Neural cell (in vitro differentiated cells): ENCODE data around the gene DLK1. TPM values are rescaled to one million over a fixed set of nuclear protein-coding genes. Genes with fewer than 3 reads are reported as not detected.

Experiments
- H2AFZ ChIP-seq: fragments of 200-600, 300-800 bp; sonication (generic), shearing (Covaris generic); 2 replicates; pipeline ENCODE4 v1.6.0; 2014; ENCODE audit warnings: low read depth, mild to moderate bottlenecking, antibody characterized with exemption, low read length, moderate library complexity
- H3F3A ChIP-seq: fragments of 200-600 bp; shearing (Covaris generic); 2 replicates; pipeline ENCODE4 v1.6.1; 2016; ENCODE audit warnings: mild to moderate bottlenecking, moderate library complexity, mixed read lengths, antibody characterized with exemption, low read length; ENCODE audit not compliant: insufficient read depth, poor library complexity, severe bottlenecking
- H3K27ac ChIP-seq: fragments of 200-600, 300-800 bp; sonication (generic), shearing (Covaris generic); 2 replicates; pipeline ENCODE4 v1.5.1; 2014; ENCODE audit warnings: mild to moderate bottlenecking, low read length, moderate library complexity
- H3K27me3 ChIP-seq: fragments of 300-800, 200-600 bp; sonication (generic), shearing (Covaris generic); 2 replicates; pipeline ENCODE4 v1.6.0; 2014; ENCODE audit warnings: mild to moderate bottlenecking, low read depth, low read length, moderate library complexity; ENCODE audit not compliant: insufficient read depth
- H3K36me3 ChIP-seq: fragments of 300-800, 200-600 bp; sonication (generic), shearing (Covaris generic); 2 replicates; pipeline ENCODE4 v1.5.1; 2014; ENCODE audit warnings: mild to moderate bottlenecking, antibody characterized with exemption, low read length, moderate library complexity; ENCODE audit not compliant: insufficient read depth
- H3K4me2 ChIP-seq: fragments of 300-800, 200-600 bp; sonication (generic), shearing (Covaris generic); 2 replicates; pipeline ENCODE4 v1.6.0; 2014; ENCODE audit warnings: mild to moderate bottlenecking, low read length
- H3K4me3 ChIP-seq: fragments of 300-800, 200-600 bp; sonication (generic), shearing (Covaris generic); 2 replicates; pipeline ENCODE4 v1.5.1; 2014; ENCODE audit warnings: mild to moderate bottlenecking, low read length, moderate library complexity
- H3K79me2 ChIP-seq: fragments of 200-600 bp; shearing (Covaris generic); replicated peaks from 2 replicates; pipeline ENCODE4 v1.6.0; 2014; ENCODE audit warnings: mild to moderate bottlenecking, low read length, moderate library complexity; ENCODE audit not compliant: insufficient read depth
- H3K9ac ChIP-seq: fragments of 300-800, 200-600 bp; sonication (generic), shearing (Covaris generic); 2 replicates; pipeline ENCODE4 v1.6.1; 2016; ENCODE audit warnings: mild to moderate bottlenecking, low read length, mixed read lengths
- H3K9me2 ChIP-seq: fragments of 200-600 bp; shearing (Covaris generic); 2 replicates; pipeline ENCODE4 v1.6.1; 2016; ENCODE audit warnings: mild to moderate bottlenecking, low read length, mixed read lengths; ENCODE audit not compliant: insufficient read depth
- H3K9me3 ChIP-seq: fragments of 200-600, 300-800 bp; sonication (generic), shearing (Covaris generic); 2 replicates; pipeline ENCODE4 v1.6.1; 2016; ENCODE audit warnings: mild to moderate bottlenecking, mixed run types, low read length, moderate library complexity, mixed read lengths
- H4K20me1 ChIP-seq: fragments of 200-600 bp; shearing (Covaris generic); 2 replicates; pipeline ENCODE4 v1.6.1; 2016; ENCODE audit warnings: mild to moderate bottlenecking, mixed run types; ENCODE audit not compliant: insufficient read depth
- EP300 ChIP-seq: fragments of 450-650 bp; conservative IDR thresholded peaks from 2 replicates; pipeline ENCODE4 v1.6.1; 2014; ENCODE audit warnings: antibody characterized with exemption, mild to moderate bottlenecking, moderate library complexity; ENCODE audit not compliant: poor library complexity, severe bottlenecking
- EZH2 ChIP-seq: fragments of 200-600, 300-800 bp; shearing (Covaris generic), sonication (generic); IDR thresholded peaks from 2 replicates; pipeline ENCODE4 v1.6.1; 2014; ENCODE audit warnings: antibody characterized with exemption, low read length, borderline replicate concordance, mild to moderate bottlenecking; ENCODE audit not compliant: insufficient read depth, poor library complexity, severe bottlenecking
- MXI1 ChIP-seq: fragments of 450-650 bp; conservative IDR thresholded peaks from 2 replicates; pipeline ENCODE4 v1.6.1; 2014; ENCODE audit warnings: antibody characterized with exemption, mild to moderate bottlenecking; ENCODE audit not compliant: poor library complexity, severe bottlenecking
- POLR2AphosphoS5 ChIP-seq: IDR thresholded peaks from 2 replicates; pipeline ENCODE4 v1.6.1; 2012
- RAD21 ChIP-seq: fragments of 450-650 bp; conservative IDR thresholded peaks from 2 replicates; pipeline ENCODE4 v1.6.1; 2014; ENCODE audit warnings: antibody characterized with exemption, mild to moderate bottlenecking, moderate library complexity
- SMC3 ChIP-seq: fragments of 450-650 bp; conservative IDR thresholded peaks from 2 replicates; pipeline ENCODE4 v1.6.1; 2014; ENCODE audit warnings: antibody characterized with exemption, mild to moderate bottlenecking, moderate library complexity; ENCODE audit not compliant: poor library complexity
- TAF1 ChIP-seq: IDR thresholded peaks from 2 replicates; pipeline ENCODE4 v1.6.1; 2012; ENCODE audit warnings: low read depth
- polyA plus RNA-seq: library from polyadenylated mRNA; depleted of rRNA; stranded (reverse); fragments of >200 nt; gene quantifications from 2 replicates; pipeline ENCODE4 v1.2.3, GENCODE V29; 2014
- TF ChIP-seq, protein P1 (sequence below): fragments of 450-650 bp; IDR thresholded peaks from 2 replicates; pipeline ENCODE4 v1.5.1; 2014; ENCODE audit warnings: antibody characterized with exemption, mild to moderate bottlenecking, moderate library complexity; ENCODE audit not compliant: poor library complexity, severe bottlenecking
- TF ChIP-seq, protein P2 (sequence below): IDR thresholded peaks from 2 replicates; pipeline ENCODE4 v1.6.1; 2012; ENCODE audit warnings: borderline replicate concordance

DLK1 gene
- polyA plus RNA-seq, 1 donor from 2014 or later, result 6.8 TPM

DNA sequence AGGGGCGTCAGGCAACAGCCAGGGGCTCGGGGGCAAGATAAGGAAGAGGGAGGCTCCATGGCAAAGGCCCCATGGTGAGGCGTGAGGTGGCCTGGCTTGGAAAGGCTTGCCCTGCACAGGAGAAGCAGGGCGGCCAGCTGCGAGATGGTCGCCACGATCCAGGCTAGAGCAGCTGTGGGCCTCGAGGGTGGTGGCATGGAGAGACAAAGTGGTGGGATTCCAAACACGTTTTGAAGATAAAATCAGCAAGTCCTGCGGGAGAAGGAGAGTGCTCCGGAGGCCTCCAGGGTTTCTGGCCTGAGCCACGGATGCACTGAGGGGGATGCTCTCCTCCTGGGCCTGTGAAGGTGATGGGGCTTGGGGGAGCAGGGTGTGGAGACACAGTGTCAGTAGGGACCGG lies 20.5 kb upstream of the DLK1 start:
- Histone ChIP-seq H3K27me3 (no peaks in the 10 kb centered on the region), H3K27ac (no peak overlapping the region), H3K9ac (no peak overlapping the region), H3K36me3 (no peaks in the 10 kb centered on the region), H3F3A (no peaks in the 10 kb centered on the region), H3K79me2 (no peaks in the 10 kb centered on the region), H3K9me3 (no peaks in the 10 kb centered on the region), H3K9me2 (no peaks in the 10 kb centered on the region), H3K4me2 (no peak overlapping the region), H4K20me1 (no peaks in the 10 kb centered on the region), H2AFZ (no peak overlapping the region), H3K4me3 (no peak overlapping the region)
- TF ChIP-seq, protein P1, sequence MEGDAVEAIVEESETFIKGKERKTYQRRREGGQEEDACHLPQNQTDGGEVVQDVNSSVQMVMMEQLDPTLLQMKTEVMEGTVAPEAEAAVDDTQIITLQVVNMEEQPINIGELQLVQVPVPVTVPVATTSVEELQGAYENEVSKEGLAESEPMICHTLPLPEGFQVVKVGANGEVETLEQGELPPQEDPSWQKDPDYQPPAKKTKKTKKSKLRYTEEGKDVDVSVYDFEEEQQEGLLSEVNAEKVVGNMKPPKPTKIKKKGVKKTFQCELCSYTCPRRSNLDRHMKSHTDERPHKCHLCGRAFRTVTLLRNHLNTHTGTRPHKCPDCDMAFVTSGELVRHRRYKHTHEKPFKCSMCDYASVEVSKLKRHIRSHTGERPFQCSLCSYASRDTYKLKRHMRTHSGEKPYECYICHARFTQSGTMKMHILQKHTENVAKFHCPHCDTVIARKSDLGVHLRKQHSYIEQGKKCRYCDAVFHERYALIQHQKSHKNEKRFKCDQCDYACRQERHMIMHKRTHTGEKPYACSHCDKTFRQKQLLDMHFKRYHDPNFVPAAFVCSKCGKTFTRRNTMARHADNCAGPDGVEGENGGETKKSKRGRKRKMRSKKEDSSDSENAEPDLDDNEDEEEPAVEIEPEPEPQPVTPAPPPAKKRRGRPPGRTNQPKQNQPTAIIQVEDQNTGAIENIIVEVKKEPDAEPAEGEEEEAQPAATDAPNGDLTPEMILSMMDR, result no peak
- no peak for TF ChIP-seq TAF1
- TF ChIP-seq POLR2AphosphoS5, result no peak
- no peak for TF ChIP-seq MXI1

DNA sequence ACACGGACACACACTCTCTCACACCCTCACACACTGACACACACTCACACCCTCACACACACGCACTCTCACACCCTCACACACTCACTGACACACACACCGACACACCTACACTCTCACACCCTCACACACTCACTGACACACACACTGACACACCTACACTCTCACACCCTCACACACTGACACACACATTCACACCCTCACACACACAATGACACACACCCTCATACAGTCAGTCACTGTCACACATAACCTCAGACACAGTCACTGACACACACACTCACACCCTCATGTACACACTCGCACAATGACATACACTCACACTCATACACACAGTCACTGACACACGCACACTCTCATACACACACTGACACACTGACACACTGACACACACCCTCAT lies 19.8 kb upstream of the DLK1 start:
- no peaks in the 10 kb centered on the region for H4K20me1 ChIP-seq
- H3K4me3 ChIP-seq, result no peak overlapping the region
- H3K4me2 ChIP-seq, result no peak overlapping the region
- H2AFZ ChIP-seq, result no peak overlapping the region
- H3K27ac ChIP-seq, result no peak overlapping the region
- H3K9ac ChIP-seq, result no peak overlapping the region
- no peaks in the 10 kb centered on the region for H3K27me3 ChIP-seq
- H3K9me2 ChIP-seq, result no peaks in the 10 kb centered on the region
- no peaks in the 10 kb centered on the region for H3F3A ChIP-seq
- H3K79me2 ChIP-seq, result no peaks in the 10 kb centered on the region
- H3K9me3 ChIP-seq, result no peaks in the 10 kb centered on the region
- no peak for TF ChIP-seq EZH2
- TF ChIP-seq, protein P2, sequence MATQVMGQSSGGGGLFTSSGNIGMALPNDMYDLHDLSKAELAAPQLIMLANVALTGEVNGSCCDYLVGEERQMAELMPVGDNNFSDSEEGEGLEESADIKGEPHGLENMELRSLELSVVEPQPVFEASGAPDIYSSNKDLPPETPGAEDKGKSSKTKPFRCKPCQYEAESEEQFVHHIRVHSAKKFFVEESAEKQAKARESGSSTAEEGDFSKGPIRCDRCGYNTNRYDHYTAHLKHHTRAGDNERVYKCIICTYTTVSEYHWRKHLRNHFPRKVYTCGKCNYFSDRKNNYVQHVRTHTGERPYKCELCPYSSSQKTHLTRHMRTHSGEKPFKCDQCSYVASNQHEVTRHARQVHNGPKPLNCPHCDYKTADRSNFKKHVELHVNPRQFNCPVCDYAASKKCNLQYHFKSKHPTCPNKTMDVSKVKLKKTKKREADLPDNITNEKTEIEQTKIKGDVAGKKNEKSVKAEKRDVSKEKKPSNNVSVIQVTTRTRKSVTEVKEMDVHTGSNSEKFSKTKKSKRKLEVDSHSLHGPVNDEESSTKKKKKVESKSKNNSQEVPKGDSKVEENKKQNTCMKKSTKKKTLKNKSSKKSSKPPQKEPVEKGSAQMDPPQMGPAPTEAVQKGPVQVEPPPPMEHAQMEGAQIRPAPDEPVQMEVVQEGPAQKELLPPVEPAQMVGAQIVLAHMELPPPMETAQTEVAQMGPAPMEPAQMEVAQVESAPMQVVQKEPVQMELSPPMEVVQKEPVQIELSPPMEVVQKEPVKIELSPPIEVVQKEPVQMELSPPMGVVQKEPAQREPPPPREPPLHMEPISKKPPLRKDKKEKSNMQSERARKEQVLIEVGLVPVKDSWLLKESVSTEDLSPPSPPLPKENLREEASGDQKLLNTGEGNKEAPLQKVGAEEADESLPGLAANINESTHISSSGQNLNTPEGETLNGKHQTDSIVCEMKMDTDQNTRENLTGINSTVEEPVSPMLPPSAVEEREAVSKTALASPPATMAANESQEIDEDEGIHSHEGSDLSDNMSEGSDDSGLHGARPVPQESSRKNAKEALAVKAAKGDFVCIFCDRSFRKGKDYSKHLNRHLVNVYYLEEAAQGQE, result no peak
- no peak for TF ChIP-seq EP300
- no peak for TF ChIP-seq TAF1
- TF ChIP-seq RAD21, result no peak
- TF ChIP-seq, protein P1, result no peak
- no peak for TF ChIP-seq SMC3
- TF ChIP-seq MXI1, result no peak
- no peak for TF ChIP-seq POLR2AphosphoS5
- no peaks in the 10 kb centered on the region for H3K36me3 ChIP-seq
